ENCODE results near the gene PDSS1. TPM values are rescaled to one million over a fixed set of nuclear protein-coding genes. Genes with fewer than 3 reads are reported as not detected.
"Not testable (repeated sequence)": the region's sequence is repeated elsewhere in the genome, so short reads cannot be mapped to it uniquely, and the experiment has no call there.

PDSS1 gene
- total RNA-seq, 1 donor, result 2.4 TPM

DNA sequence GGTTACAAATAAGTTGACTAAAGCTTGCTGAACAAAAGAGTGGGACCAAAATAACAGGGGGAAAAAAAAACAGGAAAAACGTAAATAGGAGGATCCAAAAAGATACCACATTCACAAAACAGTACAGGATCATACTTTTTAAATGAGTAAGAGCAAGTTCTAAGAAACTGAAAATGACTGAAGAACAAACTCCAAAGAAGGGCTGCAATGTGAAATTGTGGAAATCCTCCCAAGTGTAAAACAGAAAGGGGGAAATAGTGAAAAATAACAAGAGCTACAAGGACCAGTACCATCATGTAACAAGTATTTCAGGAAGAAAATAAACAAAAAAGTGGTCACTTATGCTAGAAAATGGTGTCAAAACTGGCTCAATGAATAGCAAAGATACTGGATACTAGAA lies 46.3 kb downstream of the PDSS1 start:
- H3K9me3 ChIP-seq (ENCODE audit: low read depth, low read length), result no peaks in the 10 kb centered on the region
- H3K27me3 ChIP-seq (ENCODE audit: insufficient read depth, low read length), result no peaks in the 10 kb centered on the region
- no peaks in the 10 kb centered on the region for H3K4me1 ChIP-seq (ENCODE audit: insufficient read depth, low read length)
- no peak overlapping the region for H3K4me3 ChIP-seq (ENCODE audit: low read length)

DNA sequence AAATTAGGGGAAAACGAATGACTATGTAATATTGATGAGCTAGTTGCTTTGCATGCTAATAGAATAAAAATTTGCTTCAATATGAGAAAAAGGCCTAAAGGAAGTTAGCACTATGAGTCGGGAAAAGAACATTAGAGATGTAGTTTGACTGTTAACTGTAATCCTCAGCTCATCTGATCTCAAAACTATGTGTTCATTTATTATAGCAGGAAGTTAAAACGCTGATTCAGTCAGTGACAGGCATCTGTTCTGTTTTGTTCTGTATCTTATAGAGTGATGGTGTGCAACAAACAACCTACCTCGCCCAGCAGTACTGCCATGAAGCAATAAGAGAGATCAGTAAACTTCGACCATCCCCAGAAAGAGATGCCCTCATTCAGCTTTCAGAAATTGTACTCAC lies 48.6 kb downstream of the PDSS1 start:
- Histone ChIP-seq H3K27me3 (ENCODE audit: insufficient read depth, low read length) (no peaks in the 10 kb centered on the region), H3K9me3 (ENCODE audit: low read depth, low read length) (no peaks in the 10 kb centered on the region), H3K4me3 (ENCODE audit: low read length) (no peak overlapping the region), H3K4me1 (ENCODE audit: insufficient read depth, low read length) (no peaks in the 10 kb centered on the region)

GRCh38 chr10:26755443-26755903 lies 58.0 kb downstream of the PDSS1 start:
- Histone ChIP-seq H3K4me1 (ENCODE audit: insufficient read depth, low read length) (peaks cover 6% of the 10 kb centered on the region), H3K4me3 (ENCODE audit: low read length) (no peak overlapping the region), H3K9me3 (ENCODE audit: low read depth, low read length) (no peaks in the 10 kb centered on the region), H3K27me3 (ENCODE audit: insufficient read depth, low read length) (no peaks in the 10 kb centered on the region)

GRCh38 chr10:26759008-26759407 lies 61.5 kb downstream of the PDSS1 start:
- H3K27me3 ChIP-seq (ENCODE audit: insufficient read depth, low read length), result no peaks in the 10 kb centered on the region
- peaks cover 6% of the 10 kb centered on the region for H3K4me1 ChIP-seq (ENCODE audit: insufficient read depth, low read length)
- H3K4me3 ChIP-seq (ENCODE audit: low read length), result no peak overlapping the region
- H3K9me3 ChIP-seq (ENCODE audit: low read depth, low read length), result no peaks in the 10 kb centered on the region

GRCh38 chr10:26765549-26765948 lies 68.0 kb downstream of the PDSS1 start:
- Histone ChIP-seq H3K9me3 (ENCODE audit: low read depth, low read length) (no peaks in the 10 kb centered on the region), H3K4me3 (ENCODE audit: low read length) (no peak overlapping the region), H3K27me3 (ENCODE audit: insufficient read depth, low read length) (no peaks in the 10 kb centered on the region), H3K4me1 (ENCODE audit: insufficient read depth, low read length) (no peaks in the 10 kb centered on the region)

DNA sequence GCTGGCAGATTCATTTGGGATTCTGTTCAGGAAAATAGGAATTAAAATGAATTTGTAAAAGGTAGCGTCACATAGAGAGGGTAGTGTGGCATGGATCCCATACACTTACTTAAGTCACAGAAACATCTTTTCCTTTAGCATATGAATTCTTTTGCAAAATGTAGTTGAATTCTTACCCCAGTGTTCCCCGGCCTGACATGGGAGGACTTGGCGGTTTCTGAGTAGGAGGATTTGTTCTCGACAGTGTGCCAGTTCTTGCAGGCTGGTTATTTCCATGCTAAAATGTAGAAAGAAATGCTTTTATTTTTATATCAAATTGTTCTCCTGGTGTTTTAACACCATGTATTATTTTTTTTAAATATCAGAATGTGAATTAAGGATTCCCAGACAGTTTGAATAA lies 72.6 kb downstream of the PDSS1 start:
- no peaks in the 10 kb centered on the region for H3K27me3 ChIP-seq (ENCODE audit: insufficient read depth, low read length)
- no peaks in the 10 kb centered on the region for H3K9me3 ChIP-seq (ENCODE audit: low read depth, low read length)
- no peaks in the 10 kb centered on the region for H3K4me1 ChIP-seq (ENCODE audit: insufficient read depth, low read length)
- H3K4me3 ChIP-seq (ENCODE audit: low read length), result no peak overlapping the region

GRCh38 chr10:26773633-26774032 lies 76.1 kb downstream of the PDSS1 start:
- Histone ChIP-seq H3K4me3 (ENCODE audit: low read length) (no peak overlapping the region), H3K27me3 (ENCODE audit: insufficient read depth, low read length) (no peaks in the 10 kb centered on the region), H3K4me1 (ENCODE audit: insufficient read depth, low read length) (peaks cover 4% of the 10 kb centered on the region), H3K9me3 (ENCODE audit: low read depth, low read length) (no peaks in the 10 kb centered on the region)

- H3K4me3 ChIP-seq (ENCODE audit: low read length), result no peak overlapping the region
- peaks cover 29% of the 10 kb centered on the region for H3K4me1 ChIP-seq (ENCODE audit: insufficient read depth, low read length)
- H3K9me3 ChIP-seq (ENCODE audit: low read depth, low read length), result no peaks in the 10 kb centered on the region
- no peaks in the 10 kb centered on the region for H3K27me3 ChIP-seq (ENCODE audit: insufficient read depth, low read length)
These were observed 78.8 kb downstream of the PDSS1 start for GRCh38 chr10:26776258-26776657.

GRCh38 chr10:26777686-26778085 lies 80.2 kb downstream of the PDSS1 start:
- H3K9me3 ChIP-seq (ENCODE audit: low read depth, low read length), result no peaks in the 10 kb centered on the region
- no peak overlapping the region for H3K4me3 ChIP-seq (ENCODE audit: low read length)
- H3K4me1 ChIP-seq (ENCODE audit: insufficient read depth, low read length), result peaks cover 43% of the 10 kb centered on the region
- H3K27me3 ChIP-seq (ENCODE audit: insufficient read depth, low read length), result no peaks in the 10 kb centered on the region

- no peak overlapping the region for H3K4me3 ChIP-seq (ENCODE audit: low read length)
- no peaks in the 10 kb centered on the region for H3K27me3 ChIP-seq (ENCODE audit: insufficient read depth, low read length)
- no peaks in the 10 kb centered on the region for H3K9me3 ChIP-seq (ENCODE audit: low read depth, low read length)
- H3K4me1 ChIP-seq (ENCODE audit: insufficient read depth, low read length), result peaks cover 50% of the 10 kb centered on the region
These were observed 81.8 kb downstream of the PDSS1 start for GRCh38 chr10:26779176-26779860.

GRCh38 chr10:26780106-26780792 lies 82.7 kb downstream of the PDSS1 start:
- Histone ChIP-seq H3K9me3 (ENCODE audit: low read depth, low read length) (no peaks in the 10 kb centered on the region), H3K27me3 (ENCODE audit: insufficient read depth, low read length) (no peaks in the 10 kb centered on the region), H3K4me1 (ENCODE audit: insufficient read depth, low read length) (peaks cover 50% of the 10 kb centered on the region), H3K4me3 (ENCODE audit: low read length) (no peak overlapping the region)

- Histone ChIP-seq H3K27me3 (ENCODE audit: insufficient read depth, low read length) (no peaks in the 10 kb centered on the region), H3K9me3 (ENCODE audit: low read depth, low read length) (no peaks in the 10 kb centered on the region), H3K4me1 (ENCODE audit: insufficient read depth, low read length) (peaks cover 50% of the 10 kb centered on the region), H3K4me3 (ENCODE audit: low read length) (no peak overlapping the region)
These were observed 83.5 kb downstream of the PDSS1 start for GRCh38 chr10:26780793-26781601.

DNA sequence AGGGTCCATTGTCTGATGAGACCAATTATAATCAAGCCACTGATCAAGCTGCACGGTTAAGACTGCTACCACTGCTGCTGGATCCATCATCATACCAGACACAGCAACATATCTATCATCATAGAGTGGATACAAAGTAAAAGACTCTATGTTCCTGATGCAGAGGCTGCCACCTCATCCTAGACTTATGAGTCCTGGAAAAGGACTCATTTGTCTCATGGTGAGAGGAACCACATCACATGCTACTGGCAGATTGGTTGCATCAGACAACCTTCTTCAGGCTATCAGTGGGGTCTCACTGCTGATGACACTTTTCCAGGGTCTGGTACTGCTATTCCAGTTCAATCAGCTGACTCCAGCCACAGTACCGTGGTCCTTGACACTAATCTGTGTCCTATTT lies 84.3 kb downstream of the PDSS1 start:
- peaks cover 50% of the 10 kb centered on the region for H3K4me1 ChIP-seq (ENCODE audit: insufficient read depth, low read length)
- no peaks in the 10 kb centered on the region for H3K27me3 ChIP-seq (ENCODE audit: insufficient read depth, low read length)
- no peak overlapping the region for H3K4me3 ChIP-seq (ENCODE audit: low read length)
- no peaks in the 10 kb centered on the region for H3K9me3 ChIP-seq (ENCODE audit: low read depth, low read length)

DNA sequence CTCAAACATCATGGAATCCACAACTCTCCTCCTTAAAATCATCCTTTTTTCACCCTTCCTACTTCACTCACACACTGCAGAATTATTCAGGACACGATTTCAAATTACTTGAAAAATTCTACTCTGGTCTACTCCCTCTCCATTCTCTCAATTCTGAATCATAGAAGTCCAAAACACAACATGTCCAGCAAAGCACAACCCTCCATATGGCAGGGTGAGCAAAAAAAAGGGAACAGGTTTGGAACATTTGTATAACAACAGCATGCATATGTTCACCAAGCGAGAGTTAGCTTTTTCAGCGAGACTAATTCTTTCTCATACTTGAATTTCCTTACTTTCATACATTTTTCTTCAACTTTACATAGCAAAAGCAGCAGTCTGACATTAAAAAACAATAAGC lies 89.9 kb downstream of the PDSS1 start:
- Histone ChIP-seq H3K4me3 (ENCODE audit: low read length) (no peak overlapping the region), H3K4me1 (ENCODE audit: insufficient read depth, low read length) (peaks cover 13% of the 10 kb centered on the region), H3K27me3 (ENCODE audit: insufficient read depth, low read length) (no peaks in the 10 kb centered on the region), H3K9me3 (ENCODE audit: low read depth, low read length) (no peaks in the 10 kb centered on the region)

GRCh38 chr10:26789779-26790178 lies 92.3 kb downstream of the PDSS1 start:
- not testable (repeated sequence) for H3K4me3 ChIP-seq (ENCODE audit: low read length); H3K9me3 ChIP-seq (ENCODE audit: low read depth, low read length); H3K27me3 ChIP-seq (ENCODE audit: insufficient read depth, low read length); H3K4me1 ChIP-seq (ENCODE audit: insufficient read depth, low read length)

Data from mononuclear cell (primary cell).